Trophoblast cell (in vitro differentiated cells and primary cell): ENCODE results near the gene FAM107B.

Experiments used
- DNase-seq, 2 donors: peaks; one replicate each; pipeline ENCODE4 v3.0.0-alpha.2; 2016
- H2AFZ ChIP-seq: 2 replicates; pipeline ENCODE4 v1.6.1; 2013; ENCODE audit warnings: low read length, moderate library complexity, mild to moderate bottlenecking; ENCODE audit not compliant: insufficient read depth, poor library complexity
- H2AK5ac ChIP-seq: 2 replicates; pipeline ENCODE4 v1.6.1; 2013; ENCODE audit warnings: mild to moderate bottlenecking, low read length
- H2BK120ac ChIP-seq: 2 replicates; pipeline ENCODE4 v1.6.1; 2013; ENCODE audit warnings: low read length, mild to moderate bottlenecking, moderate library complexity; ENCODE audit not compliant: insufficient read depth, poor library complexity
- H2BK12ac ChIP-seq: 2 replicates; pipeline ENCODE4 v1.6.1; 2013; ENCODE audit warnings: mild to moderate bottlenecking, low read length, moderate library complexity
- H2BK5ac ChIP-seq: 2 replicates; pipeline ENCODE4 v1.6.1; 2013; ENCODE audit warnings: low read length, low read depth, moderate library complexity, mild to moderate bottlenecking; ENCODE audit not compliant: poor library complexity
- H3K14ac ChIP-seq: 2 replicates; pipeline ENCODE4 v1.6.1; 2013; ENCODE audit warnings: mild to moderate bottlenecking, low read length
- H3K18ac ChIP-seq: 2 replicates; pipeline ENCODE4 v1.6.1; 2013; ENCODE audit warnings: mild to moderate bottlenecking, low read length
- H3K23ac ChIP-seq: 2 replicates; pipeline ENCODE4 v1.6.1; 2013; ENCODE audit warnings: low read length
- H3K27ac ChIP-seq: 2 replicates; pipeline ENCODE4 v1.5.1; 2013; ENCODE audit warnings: low read depth, mild to moderate bottlenecking, inconsistent platforms, low read length, moderate library complexity
- H3K27me3 ChIP-seq: 2 replicates; pipeline ENCODE4 v1.6.1; 2013; ENCODE audit warnings: inconsistent platforms, mild to moderate bottlenecking, low read length, moderate library complexity; ENCODE audit not compliant: insufficient read depth
- H3K36me3 ChIP-seq, 2 experiments: 1 replicate in 1 of 2; 2 replicates in 1 of 2; pipeline ENCODE4 v1.6.1; 2013; ENCODE audit warnings: low read length in 2 of 2, mild to moderate bottlenecking in 2 of 2, moderate library complexity in 1 of 2; ENCODE audit not compliant: insufficient read depth in 2 of 2, control insufficient read depth in 1 of 2
- H3K4ac ChIP-seq: 2 replicates; pipeline ENCODE4 v1.6.1; 2013; ENCODE audit warnings: low read depth, mild to moderate bottlenecking, low read length, moderate library complexity
- H3K4me1 ChIP-seq, 2 experiments: 1 replicate in 1 of 2; 2 replicates in 1 of 2; pipeline ENCODE4 v1.6.1; 2013; ENCODE audit warnings: low read length in 2 of 2, mild to moderate bottlenecking in 2 of 2, moderate library complexity in 1 of 2; ENCODE audit not compliant: insufficient read depth in 2 of 2, control insufficient read depth in 1 of 2
- H3K4me2 ChIP-seq: 2 replicates; pipeline ENCODE4 v1.6.1; 2013; ENCODE audit warnings: inconsistent platforms, mild to moderate bottlenecking, low read length, moderate library complexity
- H3K4me3 ChIP-seq: 2 replicates; pipeline ENCODE4 v1.5.1; 2013; ENCODE audit warnings: mild to moderate bottlenecking, low read depth, low read length, inconsistent platforms
- H3K79me1 ChIP-seq: one replicate; pipeline ENCODE4 v1.6.1; 2013; ENCODE audit warnings: low read length
- H3K79me2 ChIP-seq: 2 replicates; pipeline ENCODE4 v1.6.1; 2013; ENCODE audit warnings: low read length, mild to moderate bottlenecking; ENCODE audit not compliant: control insufficient read depth, insufficient read depth, poor library complexity
- H3K9ac ChIP-seq: 2 replicates; pipeline ENCODE4 v1.6.1; 2013; ENCODE audit warnings: mild to moderate bottlenecking, low read length
- H3K9me3 ChIP-seq: 2 replicates; pipeline ENCODE4 v1.6.1; 2013; ENCODE audit warnings: low read depth, mild to moderate bottlenecking, control low read depth, inconsistent platforms, low read length; ENCODE audit not compliant: insufficient read depth
- H4K12ac ChIP-seq: 2 replicates; pipeline ENCODE4 v1.6.1; 2013; ENCODE audit warnings: low read depth, mild to moderate bottlenecking, low read length, moderate library complexity
- H4K8ac ChIP-seq: 2 replicates; pipeline ENCODE4 v1.6.1; 2013; ENCODE audit warnings: low read depth, mild to moderate bottlenecking, low read length, moderate library complexity
- H4K91ac ChIP-seq: one replicate; pipeline ENCODE4 v1.6.1; 2013; ENCODE audit warnings: low read depth, mild to moderate bottlenecking, low read length, moderate library complexity
- WGBS: extraction: QIAGEN DNeasy Blood & Tissue Kit; methylation state at CpG from one replicate; pipeline ENCODE4 v1.1.7; 2013; ENCODE audit warnings: missing lambda C conversion rate; ENCODE audit not compliant: insufficient read length, insufficient coverage; ENCODE audit errors: extremely low coverage; 5-methylcytosine and 5-hydroxymethylcytosine counted together

FAM107B gene

DNA sequence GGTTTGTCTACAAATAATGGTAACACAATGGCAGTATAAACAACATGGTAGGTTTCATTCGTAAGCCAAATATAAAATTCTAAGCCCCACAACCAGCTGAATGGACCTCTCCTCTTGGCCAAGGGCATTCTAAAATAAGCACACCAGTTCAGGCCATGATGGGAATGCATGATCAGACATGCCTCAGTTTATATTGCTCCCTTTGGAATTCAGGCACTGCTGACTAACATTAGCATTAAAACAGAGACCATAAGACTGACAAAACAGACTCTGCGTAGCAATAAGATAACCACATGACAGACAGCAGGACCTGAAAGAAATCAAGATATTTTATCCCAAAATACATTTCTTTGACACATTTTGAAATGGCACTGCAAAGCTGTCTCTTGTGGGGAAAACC is 125.8 kb downstream of the FAM107B start:
- no peak overlapping the region for H3K4me3 ChIP-seq
- no peaks in the 10 kb centered on the region for H3K9me3 ChIP-seq
- H3K79me2 ChIP-seq = peaks cover 2% of the 10 kb centered on the region
- no peaks in the 10 kb centered on the region for H3K27me3 ChIP-seq
- DNase-seq = no peak
- no peaks in the 10 kb centered on the region for H3K36me3 ChIP-seq
- H2BK120ac ChIP-seq = peak overlapping the region; percentile 74
- H2AFZ ChIP-seq = no peak overlapping the region
- no peak overlapping the region for H2BK5ac ChIP-seq
- peak overlapping the region; percentile 92 for H3K27ac ChIP-seq
- no peak overlapping the region for H4K91ac ChIP-seq
- no peak overlapping the region for H4K12ac ChIP-seq
- H3K79me1 ChIP-seq = peaks cover 38% of the 10 kb centered on the region
- no peak overlapping the region for H3K9ac ChIP-seq
- H3K23ac ChIP-seq = no peak overlapping the region
- H2AK5ac ChIP-seq = no peak overlapping the region
- H3K4me1 ChIP-seq = peaks cover 23% of the 10 kb centered on the region in 2 experiments
- no peak overlapping the region for H3K4ac ChIP-seq
- H3K14ac ChIP-seq = no peak overlapping the region
- no peak overlapping the region for H4K8ac ChIP-seq
- H3K4me2 ChIP-seq = no peak overlapping the region
- H3K18ac ChIP-seq = no peak overlapping the region
- WGBS = no CpG with 5 or more reads among the region's 2 CpGs
- no peak overlapping the region for H2BK12ac ChIP-seq

DNA sequence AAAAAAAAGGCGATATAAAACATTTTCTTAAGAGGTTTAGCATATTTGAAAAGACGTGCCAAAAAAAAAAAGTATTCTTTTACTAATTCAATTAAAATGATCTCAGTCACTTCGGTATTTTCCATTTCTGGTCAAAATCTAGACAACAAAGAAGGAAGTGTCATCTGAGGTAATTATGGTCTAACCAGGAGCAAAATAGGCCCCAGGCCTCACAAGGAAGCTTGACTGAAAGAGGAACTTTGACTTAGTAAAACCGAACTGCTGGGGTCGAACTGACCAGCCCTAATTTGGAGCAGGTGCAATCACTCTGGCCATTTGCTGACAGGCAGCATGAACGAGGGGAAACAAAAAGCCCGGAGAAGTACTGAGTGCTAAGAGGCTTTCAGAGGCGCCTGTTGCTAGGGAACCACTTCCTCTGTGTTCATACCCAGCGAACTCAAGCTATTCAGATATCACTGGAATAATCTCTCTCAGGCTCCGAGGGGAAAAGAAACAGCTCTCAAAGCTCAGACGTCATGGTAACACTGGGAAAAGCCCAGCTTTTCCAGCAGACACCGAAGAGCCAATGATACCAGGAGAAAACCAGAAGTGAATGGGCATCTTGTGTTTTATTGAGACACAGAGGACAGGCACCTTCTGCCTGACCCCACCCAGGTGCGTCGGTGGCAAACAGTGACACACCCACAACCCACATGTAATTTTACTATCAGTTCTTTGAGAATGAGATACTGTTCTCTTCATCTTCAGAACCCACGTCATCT is 126.5 kb downstream of the FAM107B start:
- no peaks in the 10 kb centered on the region for H3K27me3 ChIP-seq
- H3K14ac ChIP-seq = no peak overlapping the region
- peaks cover 32% of the 10 kb centered on the region for H3K79me1 ChIP-seq
- no peak overlapping the region for H2AFZ ChIP-seq
- H3K36me3 ChIP-seq = no peaks in the 10 kb centered on the region
- H3K9me3 ChIP-seq = no peaks in the 10 kb centered on the region
- H4K8ac ChIP-seq = peak overlapping the region; percentile 47
- no peak overlapping the region for H3K4me3 ChIP-seq
- peak overlapping the region; percentile 36 for H4K91ac ChIP-seq
- H3K18ac ChIP-seq = no peak overlapping the region
- peaks cover 20% of the 10 kb centered on the region in 2 experiments for H3K4me1 ChIP-seq
- peak overlapping the region; percentile 32 for H3K4me2 ChIP-seq
- no peak overlapping the region for H3K23ac ChIP-seq
- H3K4ac ChIP-seq = no peak overlapping the region
- H2BK120ac ChIP-seq = no peak overlapping the region
- DNase-seq = peak; percentile 85 to 91
- peak overlapping the region; percentile 92 for H3K27ac ChIP-seq
- H4K12ac ChIP-seq = no peak overlapping the region
- H3K9ac ChIP-seq = no peak overlapping the region
- WGBS = no CpG with 5 or more reads among the region's 15 CpGs
- H2AK5ac ChIP-seq = no peak overlapping the region
- H3K79me2 ChIP-seq = no peaks in the 10 kb centered on the region
- peak overlapping the region; percentile 70 for H2BK12ac ChIP-seq
- peak overlapping the region; percentile 75 for H2BK5ac ChIP-seq

DNA sequence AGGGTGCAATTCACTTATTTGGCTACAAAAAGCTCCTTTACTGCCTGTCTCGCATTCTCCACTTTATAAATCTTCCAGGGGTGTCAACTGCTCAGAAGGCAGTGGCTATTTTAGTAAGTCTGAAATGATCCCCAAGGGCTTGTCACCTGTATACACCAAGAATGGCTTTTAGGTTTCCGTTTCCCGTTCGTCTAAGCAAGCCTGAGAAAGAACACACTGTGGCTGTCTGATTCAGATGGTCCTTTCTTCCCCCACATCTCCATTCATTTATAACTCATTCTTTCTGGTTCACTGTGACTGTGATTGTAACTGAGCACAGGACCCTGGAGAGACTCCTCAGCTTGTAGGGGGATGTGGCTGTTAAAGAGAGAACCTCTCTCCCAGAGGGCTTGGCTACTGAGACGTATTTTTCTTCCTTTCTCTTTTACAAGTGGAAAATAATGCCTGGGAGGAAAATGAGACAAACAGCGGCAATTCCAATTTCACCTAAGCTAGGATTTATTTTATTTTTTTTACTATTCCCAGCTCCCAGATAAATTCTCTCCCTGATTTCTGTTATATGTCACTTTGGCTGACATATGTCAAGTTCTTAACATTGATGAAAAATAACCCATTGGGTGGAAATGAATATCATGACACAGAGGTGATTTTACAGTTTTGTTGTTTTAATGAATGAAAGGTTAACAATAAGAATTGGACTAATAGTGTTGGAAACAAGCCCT is 129.3 kb downstream of the FAM107B start:
- Histone ChIP-seq H3K36me3 (no peaks in the 10 kb centered on the region), H3K79me1 (peaks cover 13% of the 10 kb centered on the region), H3K4ac (no peak overlapping the region), H2BK12ac (no peak overlapping the region), H3K9me3 (no peaks in the 10 kb centered on the region), H3K27ac (no peak overlapping the region), H3K4me1 (peaks cover 11 to 13% of the 10 kb centered on the region in 2 experiments), H3K4me3 (no peak overlapping the region), H3K9ac (no peak overlapping the region), H2BK5ac (no peak overlapping the region), H3K27me3 (no peaks in the 10 kb centered on the region), H2AFZ (no peak overlapping the region), H3K79me2 (no peaks in the 10 kb centered on the region), H3K14ac (no peak overlapping the region), H3K23ac (no peak overlapping the region), H3K4me2 (no peak overlapping the region), H2BK120ac (no peak overlapping the region), H4K8ac (no peak overlapping the region), H3K18ac (no peak overlapping the region), H2AK5ac (no peak overlapping the region), H4K12ac (no peak overlapping the region), H4K91ac (no peak overlapping the region)
- DNase-seq = no peak
- no CpG with 5 or more reads among the region's 6 CpGs for WGBS

DNA sequence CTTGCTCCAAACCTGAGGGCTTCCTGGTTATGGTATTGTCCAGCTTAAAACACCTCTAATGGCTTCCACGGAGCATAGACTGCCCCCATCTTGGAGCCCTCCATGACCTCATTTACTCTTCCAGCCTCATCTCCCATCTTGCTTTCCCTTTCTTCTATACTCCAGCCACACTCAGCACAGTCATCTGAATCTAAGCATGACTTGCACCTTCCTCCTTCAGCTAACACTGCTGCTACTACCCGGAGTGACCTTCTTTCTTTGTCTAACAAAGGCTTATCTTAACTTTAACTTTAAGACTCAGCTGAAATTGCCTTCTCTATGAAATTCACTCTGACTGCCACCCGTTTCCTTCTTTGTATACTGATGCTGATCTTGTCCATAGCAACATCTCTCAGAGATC is 135.1 kb downstream of the FAM107B start:
- Histone ChIP-seq H3K4me2 (no peak overlapping the region), H2BK12ac (no peak overlapping the region), H3K27me3 (no peaks in the 10 kb centered on the region), H3K79me2 (no peaks in the 10 kb centered on the region), H3K36me3 (no peaks in the 10 kb centered on the region), H3K4me1 (peaks cover 0 to 4% of the 10 kb centered on the region in 2 experiments), H4K91ac (no peak overlapping the region), H3K4ac (no peak overlapping the region), H3K18ac (no peak overlapping the region), H3K27ac (no peak overlapping the region), H4K12ac (no peak overlapping the region), H3K9ac (no peak overlapping the region), H3K14ac (no peak overlapping the region), H3K79me1 (no peaks in the 10 kb centered on the region), H2BK5ac (no peak overlapping the region), H4K8ac (no peak overlapping the region), H2AFZ (no peak overlapping the region), H2BK120ac (no peak overlapping the region), H3K4me3 (no peak overlapping the region), H2AK5ac (no peak overlapping the region), H3K9me3 (no peaks in the 10 kb centered on the region), H3K23ac (no peak overlapping the region)
- DNase-seq = no peak
- WGBS = no CpG with 5 or more reads among the region's 3 CpGs
